IPS-18c (cell line): Measurements from ENCODE around the gene TMEM91.
"Not testable (repeated sequence)": the region's sequence is repeated elsewhere in the genome, so short reads cannot be mapped to it uniquely, and the experiment has no call there.

ENCODE experiments used
- H3K4me3 ChIP-seq: 2 replicates; pipeline ENCODE4 v1.7.0; 2013; ENCODE audit warnings: low read depth, mild to moderate bottlenecking, low read length, moderate library complexity; ENCODE audit not compliant: insufficient read depth
- H3K9me3 ChIP-seq: one replicate; pipeline ENCODE4 v1.6.1; 2013; ENCODE audit warnings: mild to moderate bottlenecking, low read length, moderate library complexity; ENCODE audit not compliant: control insufficient read depth, insufficient read depth

Gene TMEM91

DNA sequence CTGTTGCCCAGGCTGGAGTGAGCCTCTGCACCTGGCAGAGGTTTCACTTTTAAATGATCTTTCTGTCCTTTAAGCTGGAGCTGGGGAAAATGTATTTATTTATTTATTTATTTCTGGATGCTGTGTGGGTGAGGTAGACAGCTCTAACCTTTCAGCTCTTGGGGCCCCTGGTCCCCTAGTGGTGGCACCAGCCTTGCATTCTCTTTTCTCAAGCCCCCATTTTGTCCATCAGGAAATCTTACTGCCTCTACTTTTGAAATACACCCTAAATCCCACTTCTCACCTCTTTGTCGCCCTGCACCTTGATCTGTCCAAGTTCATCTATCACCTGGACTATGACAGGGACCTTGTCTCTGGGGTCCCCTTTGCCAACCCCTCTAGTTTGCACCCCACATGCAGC is 10.2 kb upstream of the TMEM91 start:
- no peaks in the 10 kb centered on the region for H3K9me3 ChIP-seq
- no peak overlapping the region for H3K4me3 ChIP-seq

- Histone ChIP-seq H3K9me3 (no peaks in the 10 kb centered on the region), H3K4me3 (no peak overlapping the region)
Measured at GRCh38 chr19:41367848-41368301, 8.5 kb upstream of the TMEM91 start.

GRCh38 chr19:41369769-41370168 is 6.6 kb upstream of the TMEM91 start:
- Histone ChIP-seq H3K4me3 (no peak overlapping the region), H3K9me3 (no peaks in the 10 kb centered on the region)

- H3K9me3 ChIP-seq: not testable (repeated sequence)
Measured at GRCh38 chr19:41371119-41371518, 5.2 kb upstream of the TMEM91 start.

GRCh38 chr19:41371541-41371940 is 4.8 kb upstream of the TMEM91 start:
- no peaks in the 10 kb centered on the region for H3K9me3 ChIP-seq
- no peak overlapping the region for H3K4me3 ChIP-seq

More at GRCh38 chr19:41371119-41371518, 5.2 kb upstream of the TMEM91 start:
- H3K4me3 ChIP-seq: not testable (repeated sequence)

DNA sequence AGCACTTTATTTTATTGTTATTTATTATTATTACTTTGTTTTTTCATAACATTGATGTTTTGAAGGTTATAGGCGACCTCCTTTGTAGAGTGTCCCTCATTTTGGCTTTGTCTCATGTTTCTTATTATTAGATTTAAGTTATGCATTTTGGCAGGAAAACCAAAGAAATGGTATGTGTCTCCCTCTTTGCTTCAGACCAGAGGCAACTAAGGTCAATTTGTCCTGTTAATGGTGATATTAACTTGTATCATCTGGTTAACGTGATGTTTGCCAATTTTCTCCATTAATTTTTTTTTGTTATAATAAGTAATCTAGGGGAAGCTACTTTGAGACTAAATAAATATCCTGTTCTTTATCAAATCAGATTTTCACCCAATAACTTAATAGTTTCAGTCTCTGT is 3.8 kb upstream of the TMEM91 start:
- no peaks in the 10 kb centered on the region for H3K9me3 ChIP-seq
- no peak overlapping the region for H3K4me3 ChIP-seq

GRCh38 chr19:41373993-41374392 is 2.3 kb upstream of the TMEM91 start:
- H3K9me3 ChIP-seq: no peaks in the 10 kb centered on the region

GRCh38 chr19:41376998-41377365 is 649 bp downstream of the TMEM91 start:
- peak overlapping the region; percentile 69 for H3K4me3 ChIP-seq

More at GRCh38 chr19:41373993-41374392, 2.3 kb upstream of the TMEM91 start:
- no peak overlapping the region for H3K4me3 ChIP-seq

GRCh38 chr19:41377977-41378709 is 1.8 kb downstream of the TMEM91 start:
- no peak overlapping the region for H3K4me3 ChIP-seq
- H3K9me3 ChIP-seq: no peaks in the 10 kb centered on the region

More at GRCh38 chr19:41376998-41377365, 649 bp downstream of the TMEM91 start:
- no peaks in the 10 kb centered on the region for H3K9me3 ChIP-seq

DNA sequence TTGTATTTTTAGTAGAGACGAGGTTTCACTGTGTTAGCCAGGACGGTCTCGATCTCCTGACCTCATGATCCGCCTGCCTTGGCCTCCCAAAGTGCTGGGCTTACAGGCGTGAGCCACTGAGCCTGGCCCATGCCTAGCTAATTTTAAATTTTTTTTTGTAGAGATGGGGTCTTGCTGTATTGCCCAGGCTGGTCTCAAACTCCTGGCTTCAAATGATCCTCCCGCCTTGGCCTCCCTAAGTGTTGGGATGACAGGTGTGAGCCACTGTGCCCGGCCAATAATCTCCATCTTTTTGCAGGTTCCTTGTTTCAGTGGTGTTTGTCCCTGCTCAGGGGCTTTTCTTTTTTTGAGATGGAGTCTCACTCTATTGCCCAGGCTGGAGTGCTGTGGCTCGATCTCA is 5.2 kb downstream of the TMEM91 start:
- H3K9me3 ChIP-seq, H3K4me3 ChIP-seq: not testable (repeated sequence)

DNA sequence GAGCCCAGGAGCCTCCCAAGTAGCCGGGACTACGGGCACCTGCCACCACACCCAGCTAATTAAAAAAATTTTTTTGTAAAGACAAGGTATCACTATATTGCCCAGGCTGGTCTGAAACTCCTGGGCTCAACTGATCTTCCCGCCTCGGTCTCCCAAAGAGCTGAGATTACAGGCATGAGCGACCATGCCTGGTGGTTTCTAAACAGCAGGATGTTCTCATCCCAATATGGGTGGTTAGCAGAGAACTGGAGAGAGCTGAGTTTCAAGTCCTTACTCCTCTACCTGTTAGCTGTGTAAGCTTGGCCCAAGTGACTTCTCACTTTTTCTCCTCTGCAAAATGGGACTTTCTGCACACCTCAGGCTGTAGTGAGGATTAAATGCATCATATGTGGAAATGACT is 8.0 kb downstream of the TMEM91 start:
- Histone ChIP-seq H3K4me3 (no peak overlapping the region), H3K9me3 (no peaks in the 10 kb centered on the region)

DNA sequence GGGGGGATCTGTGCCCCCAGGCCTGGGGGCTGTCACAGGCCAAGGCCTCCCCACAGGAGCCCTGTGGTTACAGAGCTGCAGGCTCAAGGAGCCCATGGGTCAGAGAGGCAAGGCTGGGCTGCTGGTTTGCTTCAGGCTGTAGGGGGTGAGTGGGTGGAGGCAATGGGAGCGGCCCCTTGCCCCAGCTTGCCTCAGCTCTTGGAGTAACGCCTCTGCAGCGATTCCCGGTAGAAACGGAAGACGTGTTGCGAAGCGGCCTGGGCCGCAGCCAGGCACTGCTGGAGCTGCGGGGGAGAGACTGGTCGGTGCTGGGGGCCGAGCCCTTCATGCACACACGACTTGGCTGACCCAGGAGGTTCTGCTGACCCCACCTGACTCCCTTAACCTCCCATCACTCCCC is 10.1 kb downstream of the TMEM91 start:
- Histone ChIP-seq H3K4me3 (no peak overlapping the region), H3K9me3 (no peaks in the 10 kb centered on the region)

DNA sequence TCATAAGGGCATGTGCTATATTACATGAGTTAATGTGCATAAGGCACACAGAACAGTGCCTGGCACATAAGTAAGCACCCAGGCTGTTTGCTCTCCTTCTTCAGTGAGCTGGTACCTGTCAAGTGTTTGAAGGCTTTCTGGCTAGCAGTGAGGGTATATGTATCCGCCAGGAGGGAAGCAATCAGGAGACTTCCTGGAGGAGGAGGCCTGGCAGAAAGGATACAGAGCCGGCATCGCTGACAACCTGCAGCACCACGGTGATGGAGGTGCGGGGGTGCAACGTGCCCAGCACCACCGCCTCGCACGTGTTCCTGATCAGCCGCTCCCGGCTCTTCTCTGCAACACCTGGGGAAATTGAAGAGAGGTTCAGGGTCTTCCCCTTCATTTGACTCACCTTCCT is 15.3 kb downstream of the TMEM91 start:
- Histone ChIP-seq H3K4me3 (no peak overlapping the region), H3K9me3 (peaks cover 2% of the 10 kb centered on the region)

- Histone ChIP-seq H3K9me3 (peaks cover 2% of the 10 kb centered on the region), H3K4me3 (no peak overlapping the region)
Measured at GRCh38 chr19:41392775-41393174, 16.4 kb downstream of the TMEM91 start.

GRCh38 chr19:41395355-41395754 is 19.0 kb downstream of the TMEM91 start:
- no peak overlapping the region for H3K4me3 ChIP-seq
- H3K9me3 ChIP-seq: peaks cover 2% of the 10 kb centered on the region

GRCh38 chr19:41397086-41398049 is 21.0 kb downstream of the TMEM91 start, which contains the start of the genes BCKDHA and EXOSC5:
Gene BCKDHA, plus strand, starts transcription at chr19:41397818. Its CDS starts 10 bp downstream, at chr19:41397828.
Gene EXOSC5, minus strand, starts transcription at chr19:41397359. Its CDS starts 31 bp downstream, at chr19:41397328.
- H3K9me3 ChIP-seq: peaks cover 2% of the 10 kb centered on the region
- peak within 1 kb of the TSS; percentile 100 for H3K4me3 ChIP-seq

DNA sequence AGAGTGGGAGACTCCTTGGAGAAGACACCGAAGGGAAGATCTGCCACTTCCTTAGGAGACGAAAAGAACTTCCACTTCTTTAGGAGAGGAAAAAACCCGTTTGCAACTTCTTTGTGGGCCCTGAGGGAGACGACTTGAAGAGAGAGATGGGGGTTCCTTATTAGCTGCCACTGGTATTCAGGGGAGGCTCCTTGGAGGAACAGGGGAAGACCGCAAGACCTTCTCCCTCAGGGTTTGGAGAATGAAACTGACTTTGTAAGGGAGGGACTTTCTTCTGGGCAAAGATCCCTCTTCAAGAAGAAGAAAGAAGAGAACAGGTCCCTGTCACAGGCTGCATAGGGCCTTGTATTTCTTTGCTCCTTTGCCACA is 21.7 kb downstream of the TMEM91 start:
- H3K9me3 ChIP-seq: peaks cover 2% of the 10 kb centered on the region
- peak overlapping the region; percentile 100 for H3K4me3 ChIP-seq

- Histone ChIP-seq H3K4me3 (peak overlapping the region; percentile 100), H3K9me3 (peaks cover 2% of the 10 kb centered on the region)
Measured at GRCh38 chr19:41398598-41398997, 22.3 kb downstream of the TMEM91 start.
